ENCODE results near the gene PLXNA2.

PLXNA2 gene

DNA sequence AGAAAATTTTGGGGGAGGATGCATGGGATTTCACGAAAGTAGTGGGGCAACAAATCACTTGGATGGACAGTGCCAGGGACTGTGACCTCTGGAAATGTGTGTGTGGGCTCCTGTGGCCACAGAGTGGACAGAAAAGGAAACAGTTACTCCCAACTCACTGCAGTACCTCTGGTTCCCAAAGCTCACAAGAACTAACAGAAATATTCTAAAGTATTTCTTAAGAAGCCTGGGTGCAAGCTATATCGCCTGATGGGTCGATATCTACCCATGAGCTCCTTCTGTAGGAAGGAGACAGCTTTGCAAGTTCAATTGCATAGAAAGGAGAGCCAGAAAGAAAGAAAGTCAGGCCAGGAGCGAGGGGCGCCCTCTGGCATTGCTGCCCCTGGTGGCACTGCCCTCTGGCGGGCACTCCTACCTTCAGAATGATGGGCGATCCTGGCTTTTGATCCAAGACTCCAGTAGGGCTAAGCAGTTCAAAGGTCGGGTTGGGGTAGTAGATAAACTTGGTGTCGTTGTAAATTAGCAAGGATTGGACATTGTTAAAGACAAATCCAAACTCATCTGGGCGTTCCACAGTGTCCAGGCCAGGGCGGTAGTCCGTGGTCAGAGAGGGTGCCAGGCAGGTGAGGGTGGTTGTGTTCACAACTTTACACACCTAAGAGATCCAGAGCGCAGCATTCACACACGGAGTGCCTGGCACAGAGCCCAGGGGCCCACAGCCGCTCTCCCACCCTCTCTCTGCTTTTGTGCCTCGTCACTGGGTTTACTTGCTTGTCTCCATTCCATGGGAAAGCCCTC, 198.5 kb downstream of the PLXNA2 start:
- no peak for DNase-seq (ENCODE audit: low read depth)

DNA sequence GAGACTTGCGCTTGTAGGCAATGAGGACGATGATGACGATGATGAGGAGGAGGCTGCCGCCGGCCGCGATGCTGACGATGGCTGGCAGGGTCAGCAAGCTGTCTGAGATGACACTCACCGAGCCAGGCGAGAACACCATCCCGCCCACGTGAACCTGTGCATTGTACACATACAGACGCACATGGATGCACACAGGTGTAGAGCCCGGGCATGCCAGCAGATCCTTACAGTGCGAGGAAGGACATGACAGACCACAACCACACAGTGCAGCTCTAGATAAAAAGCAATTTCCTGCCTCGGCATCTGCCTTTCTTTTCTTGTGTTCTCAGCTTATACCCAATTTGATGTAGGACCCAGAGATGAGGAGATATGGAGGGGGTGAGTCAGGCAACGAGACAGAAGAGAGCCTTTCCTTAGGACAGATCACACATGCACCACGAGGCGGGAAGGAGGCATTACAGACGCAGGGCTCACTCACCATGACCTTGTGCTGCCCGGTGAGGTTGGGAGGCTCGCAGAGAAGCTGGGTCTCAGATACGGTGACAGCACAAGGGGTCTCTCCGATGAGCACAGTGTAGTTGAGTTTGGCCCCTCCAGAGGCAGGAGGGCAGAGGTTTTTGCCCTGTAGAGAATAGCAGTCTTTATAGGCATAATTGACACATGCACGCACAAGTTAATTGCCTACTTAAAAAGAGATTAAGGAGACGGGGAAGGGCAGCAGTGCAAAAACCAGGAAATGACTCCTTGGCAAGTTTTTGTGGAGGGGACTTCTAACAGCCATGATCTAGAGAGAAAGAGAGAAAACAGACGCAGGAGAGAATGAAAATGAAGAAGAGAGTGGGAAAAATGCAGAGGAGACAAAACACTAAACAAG, 199.4 kb downstream of the PLXNA2 start:
- no peak for DNase-seq (ENCODE audit: low read depth)

DNA sequence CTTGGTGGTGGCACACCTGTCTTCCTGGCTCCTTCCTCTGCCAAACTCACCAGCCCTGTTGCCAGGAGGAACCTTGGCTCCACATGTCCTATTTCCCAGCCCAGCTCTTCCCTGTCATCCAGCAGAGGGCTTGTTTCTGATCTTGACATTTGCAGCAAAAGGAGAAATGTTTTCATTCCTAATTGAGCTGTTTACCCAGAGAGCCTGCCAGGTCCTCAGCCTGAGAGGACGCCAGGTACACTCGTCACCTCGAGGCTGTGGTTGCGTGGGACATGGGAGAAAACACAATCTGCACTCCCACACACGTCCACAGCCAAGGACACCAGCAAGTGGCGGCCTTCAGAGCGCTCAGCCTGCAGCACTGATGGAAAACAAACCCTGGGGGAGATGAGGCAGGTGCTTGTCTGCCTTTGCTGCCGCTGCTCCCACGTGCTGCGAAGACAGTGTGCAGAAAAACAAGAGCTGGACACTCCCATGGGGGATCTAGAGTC, 200.4 kb downstream of the PLXNA2 start:
- no peak for DNase-seq (ENCODE audit: low read depth)

DNA sequence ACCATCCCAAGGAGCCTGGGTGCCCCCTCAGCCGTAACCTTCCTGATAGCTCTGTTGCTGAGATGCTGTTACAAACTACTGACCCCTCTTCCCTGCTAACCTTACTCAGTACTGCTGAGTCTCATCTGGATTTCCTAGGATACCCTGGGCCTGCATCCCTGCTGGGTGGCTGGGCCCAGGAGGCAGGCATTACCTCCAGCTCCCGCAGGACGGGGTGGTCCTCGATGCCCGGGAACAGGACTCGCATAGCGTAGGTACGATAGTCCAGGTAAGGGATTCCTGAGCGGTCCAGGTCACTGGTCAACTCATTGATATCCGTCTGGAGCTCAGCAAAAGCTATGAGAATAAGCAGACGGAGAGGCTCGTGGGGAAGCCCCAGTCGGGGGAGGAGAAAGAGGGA, 201.3 kb downstream of the PLXNA2 start:
- no peak for DNase-seq (ENCODE audit: low read depth)

DNA sequence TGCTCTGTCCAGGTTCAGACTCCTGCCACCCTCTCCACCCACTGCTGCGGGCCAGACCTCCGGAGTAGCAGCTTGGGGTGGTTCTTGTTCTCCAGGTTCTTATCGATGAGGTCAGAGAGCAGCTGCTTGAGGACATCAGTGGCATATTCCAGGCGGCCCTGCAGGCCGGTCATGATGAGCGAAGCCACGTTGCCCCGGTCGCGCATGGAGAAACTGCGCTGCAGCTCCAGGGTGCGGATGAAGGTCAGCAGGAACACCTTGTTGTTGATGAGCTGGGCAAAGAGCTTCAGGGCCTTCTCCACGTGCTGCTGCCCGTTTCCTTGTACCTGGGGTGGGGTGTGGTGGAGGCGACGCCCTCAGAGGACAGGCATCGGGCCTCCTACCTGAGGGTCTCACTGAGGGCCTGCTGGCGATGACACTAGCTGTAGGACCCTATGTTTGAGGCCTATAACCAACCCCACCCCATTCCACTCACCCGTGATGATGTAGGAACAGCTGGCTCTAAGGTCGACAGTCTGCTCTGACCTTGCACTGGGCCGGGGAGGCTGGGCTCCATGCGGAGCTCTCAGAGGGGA, 202.1 kb downstream of the PLXNA2 start:
- no peak for DNase-seq (ENCODE audit: low read depth)

DNA sequence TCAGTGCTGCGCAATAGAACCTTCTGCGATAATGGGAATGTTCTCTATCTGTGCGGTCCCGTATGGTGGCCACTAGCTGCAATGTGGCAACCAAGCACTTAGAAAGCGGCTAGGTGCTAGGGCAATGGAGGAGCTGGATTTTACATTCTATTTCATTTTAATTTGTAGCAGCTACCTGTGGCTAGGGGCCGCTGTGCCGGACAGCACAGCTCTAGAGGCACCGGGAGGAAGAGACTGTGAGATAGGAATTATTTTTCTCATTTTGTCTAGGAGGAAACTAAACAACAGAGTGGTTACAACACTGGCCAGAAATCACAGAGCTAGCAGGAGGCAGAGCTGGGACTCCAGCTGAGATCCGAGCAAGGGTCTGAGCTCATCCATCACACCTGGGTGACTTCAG, 202.7 kb downstream of the PLXNA2 start:
- DNase-seq (ENCODE audit: low read depth), result no peak

DNA sequence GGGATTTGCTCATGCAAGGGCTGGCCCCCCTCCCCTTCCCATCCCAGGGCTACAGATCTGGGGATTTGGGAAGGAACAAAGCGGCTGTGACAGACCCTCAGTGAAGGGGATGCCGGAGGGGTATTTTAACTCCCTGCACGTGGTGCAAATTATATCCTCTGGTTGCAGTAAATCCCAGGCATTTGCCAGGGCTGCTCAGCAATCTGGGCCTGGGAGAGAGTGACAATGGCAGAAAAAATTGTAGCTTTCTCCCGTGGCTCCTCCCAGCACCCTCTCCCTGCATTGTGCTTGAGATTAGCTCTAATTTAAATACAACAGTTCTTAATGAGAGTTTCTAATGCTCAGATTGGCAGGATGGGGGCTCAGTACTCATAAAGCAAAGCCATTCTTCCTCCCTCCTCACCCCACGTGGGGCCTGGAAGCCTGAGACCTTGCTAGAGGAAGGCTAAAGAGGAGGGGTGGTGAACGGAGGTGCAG, 203.3 kb downstream of the PLXNA2 start:
- DNase-seq (ENCODE audit: low read depth), result no peak

DNA sequence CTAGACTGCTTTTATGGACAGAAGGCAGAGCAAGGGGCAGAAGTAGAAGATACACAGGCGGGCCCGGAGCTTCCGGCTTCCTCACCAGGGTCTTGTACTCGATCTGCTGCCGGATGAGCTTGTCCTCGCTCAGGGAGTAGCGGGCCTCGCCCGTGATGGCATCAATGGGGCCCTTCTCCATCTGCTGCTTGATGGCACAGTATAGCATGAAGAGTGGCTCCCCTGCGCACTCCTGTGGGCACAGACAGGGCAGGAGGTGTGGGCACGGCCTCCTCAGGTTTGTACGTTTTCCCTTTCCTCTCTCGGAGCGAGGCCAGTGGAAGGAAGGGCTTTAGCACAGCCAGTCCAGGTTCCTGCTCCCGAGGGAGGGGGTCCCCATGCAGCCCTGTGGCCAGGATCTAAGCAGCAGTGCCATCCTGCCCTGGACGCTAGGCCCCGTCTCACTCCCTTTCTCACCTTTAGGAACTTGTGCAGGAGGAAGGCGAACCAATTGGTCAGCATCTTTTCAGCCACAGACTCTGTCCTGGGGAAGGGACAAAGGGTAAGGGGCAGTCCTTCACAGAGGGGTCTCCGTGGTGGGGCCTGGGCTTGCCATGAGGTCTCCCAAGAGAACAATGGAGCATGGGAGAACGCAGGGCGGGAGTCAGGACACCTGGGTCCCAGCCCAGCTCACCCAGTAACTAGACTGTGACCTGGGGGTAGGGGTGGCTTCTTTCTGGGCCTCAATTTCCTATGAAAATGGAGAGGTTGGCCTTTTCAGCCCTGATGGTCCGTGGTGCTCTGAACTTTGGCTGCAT, 204.4 kb downstream of the PLXNA2 start:
- DNase-seq (ENCODE audit: low read depth), result no peak

DNA sequence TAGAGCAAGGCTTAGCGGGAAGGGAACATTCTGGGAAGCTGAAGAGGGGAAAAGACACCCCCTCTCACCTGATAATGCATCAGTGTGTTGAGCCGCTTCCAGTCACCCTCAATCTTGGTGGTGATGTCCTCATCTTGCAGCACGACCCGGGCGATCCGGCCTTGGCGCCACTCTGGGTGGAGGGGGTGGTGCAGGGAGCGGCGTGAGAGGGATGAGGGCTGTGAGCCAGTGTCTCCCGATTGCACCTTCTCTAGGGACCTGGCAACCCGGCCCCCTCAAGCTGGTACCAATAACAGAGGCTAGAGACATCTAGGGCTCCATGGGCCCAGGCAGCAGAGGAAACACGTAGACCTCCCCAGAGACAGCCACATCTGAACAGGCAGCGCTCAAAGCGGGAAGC, 205.9 kb downstream of the PLXNA2 start:
- no peak for DNase-seq (ENCODE audit: low read depth)

DNA sequence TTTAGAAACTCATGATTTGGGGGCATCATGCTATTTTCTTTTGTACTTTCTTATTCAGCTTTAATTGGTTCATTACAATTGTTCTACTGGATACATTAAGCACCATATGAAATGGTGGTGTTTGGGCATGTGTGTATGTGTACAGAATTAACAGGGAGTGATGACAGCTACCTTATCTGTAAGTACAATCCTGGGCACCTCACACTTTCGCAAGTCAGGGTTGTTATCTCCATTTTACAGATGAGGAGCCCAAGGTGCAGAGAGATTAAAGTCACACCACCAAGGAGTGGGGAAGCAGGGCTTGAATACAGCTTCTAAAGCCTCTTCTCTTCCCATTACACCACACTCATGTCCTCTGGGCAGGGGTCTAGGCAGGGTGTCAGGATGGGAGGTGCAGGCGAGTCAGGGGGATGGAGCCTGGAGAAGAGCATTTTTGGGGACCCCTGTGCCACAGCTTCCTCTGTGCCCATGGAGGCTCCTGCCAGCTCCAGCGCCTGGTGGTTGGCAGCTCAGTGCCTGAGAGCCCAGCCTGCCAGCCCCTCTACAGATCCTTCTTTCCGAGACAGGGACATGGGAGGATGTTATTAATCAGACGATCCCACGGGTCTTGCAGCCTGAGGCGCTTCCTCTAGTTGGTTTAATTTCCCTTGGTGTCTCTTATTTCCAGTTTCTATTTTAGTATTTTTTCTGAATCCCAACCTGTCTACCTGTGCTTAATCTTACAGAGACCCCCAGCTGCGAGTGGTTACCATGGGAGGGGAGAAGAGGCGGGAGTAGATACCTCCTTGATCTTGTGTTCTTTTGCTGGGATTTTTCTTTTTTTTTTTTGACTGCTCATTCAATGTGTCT, 207.0 kb downstream of the PLXNA2 start:
- DNase-seq (ENCODE audit: low read depth), result no peak

DNA sequence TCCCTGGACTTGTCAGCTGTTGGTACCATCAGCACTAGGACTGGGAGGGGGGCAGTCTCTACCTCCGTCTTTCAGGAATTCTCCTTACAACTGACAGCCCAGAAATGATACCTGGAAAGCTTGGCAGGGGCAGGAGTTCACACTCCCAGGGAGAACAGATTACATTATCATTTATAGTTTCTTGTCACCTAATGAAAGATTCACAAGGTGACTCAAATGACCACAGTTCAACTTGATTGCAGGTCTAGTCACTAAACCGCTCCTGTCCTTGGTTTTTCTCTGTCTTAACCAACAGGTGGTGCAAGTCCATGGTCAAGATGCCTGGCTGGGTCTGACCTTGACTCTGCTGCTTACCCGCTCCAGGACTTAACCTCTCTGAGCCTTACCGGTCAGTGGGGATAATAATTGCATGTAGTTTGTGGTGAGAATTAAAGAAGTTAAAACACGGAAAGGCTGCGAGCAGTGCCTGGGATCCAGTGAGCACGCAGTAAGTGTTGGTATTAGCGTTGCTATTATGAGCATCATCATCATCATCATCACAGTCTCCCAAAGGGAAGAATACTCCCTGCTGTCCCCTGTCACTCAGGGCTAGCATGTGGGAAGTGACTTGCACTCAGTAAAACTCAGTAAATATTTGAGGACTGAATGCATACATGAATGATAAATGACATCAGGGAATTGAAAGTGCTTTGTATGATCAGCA, 207.9 kb downstream of the PLXNA2 start:
- DNase-seq (ENCODE audit: low read depth), result no peak

DNA sequence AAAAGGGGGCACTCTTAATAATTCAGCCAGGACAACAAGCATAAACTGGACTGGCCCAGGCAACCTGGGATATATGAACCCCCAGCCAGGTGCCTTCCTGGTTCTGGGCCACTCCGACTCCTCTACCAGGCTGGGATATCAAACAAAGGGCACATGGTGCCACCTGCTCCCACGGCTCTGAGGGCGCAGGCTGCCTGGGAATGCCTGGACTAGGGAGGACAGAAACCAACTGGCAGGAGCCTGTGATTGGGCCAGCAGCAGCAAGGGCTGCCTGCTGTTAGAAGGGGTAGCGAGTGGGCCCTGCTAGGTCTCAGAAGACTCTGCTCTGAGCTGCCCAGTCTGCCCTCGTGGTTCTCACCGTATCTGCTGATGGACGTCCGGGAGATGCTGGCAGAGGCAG, 210.0 kb downstream of the PLXNA2 start:
- no peak for DNase-seq (ENCODE audit: low read depth)

DNA sequence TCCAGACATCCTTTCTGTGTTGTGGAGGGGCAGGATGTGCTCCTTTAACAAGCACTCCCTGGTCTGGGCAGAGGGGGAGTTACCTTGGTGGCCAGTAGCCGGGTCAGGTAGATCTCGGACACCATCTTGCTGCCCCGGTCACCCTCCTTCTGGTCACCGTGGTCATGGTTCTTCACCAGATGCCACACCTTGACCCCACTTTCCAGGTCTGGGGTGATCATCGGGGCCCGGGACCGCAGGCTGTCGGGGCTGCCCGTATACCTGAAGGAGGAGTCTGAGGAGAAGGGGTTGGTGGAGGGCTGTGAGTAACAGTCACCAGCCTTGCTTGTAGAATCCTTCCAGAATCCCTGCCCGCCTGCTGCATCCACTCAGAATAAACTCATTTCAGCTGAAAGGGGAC, 210.9 kb downstream of the PLXNA2 start:
- no peak for DNase-seq (ENCODE audit: low read depth)

DNA sequence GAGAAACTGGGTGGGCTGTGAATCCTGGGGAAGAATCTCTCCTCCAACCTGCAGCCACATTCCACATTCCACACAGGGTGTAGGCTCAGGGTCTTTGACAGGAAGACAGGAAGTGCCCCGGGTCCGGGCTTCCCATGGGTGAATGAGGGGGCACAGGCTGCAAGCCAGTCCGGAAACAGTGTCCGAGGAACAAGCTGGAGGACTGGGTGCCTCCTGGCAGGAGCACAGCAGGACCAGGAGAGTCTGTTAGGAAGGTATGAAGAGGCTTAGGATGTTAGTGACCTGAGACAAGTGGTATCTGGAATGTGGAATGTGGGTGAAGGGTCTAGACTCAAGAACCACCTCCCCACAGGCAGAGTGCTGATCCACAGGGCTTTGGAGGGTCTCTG, 212.3 kb downstream of the PLXNA2 start:
- DNase-seq (ENCODE audit: low read depth), result no peak

DNA sequence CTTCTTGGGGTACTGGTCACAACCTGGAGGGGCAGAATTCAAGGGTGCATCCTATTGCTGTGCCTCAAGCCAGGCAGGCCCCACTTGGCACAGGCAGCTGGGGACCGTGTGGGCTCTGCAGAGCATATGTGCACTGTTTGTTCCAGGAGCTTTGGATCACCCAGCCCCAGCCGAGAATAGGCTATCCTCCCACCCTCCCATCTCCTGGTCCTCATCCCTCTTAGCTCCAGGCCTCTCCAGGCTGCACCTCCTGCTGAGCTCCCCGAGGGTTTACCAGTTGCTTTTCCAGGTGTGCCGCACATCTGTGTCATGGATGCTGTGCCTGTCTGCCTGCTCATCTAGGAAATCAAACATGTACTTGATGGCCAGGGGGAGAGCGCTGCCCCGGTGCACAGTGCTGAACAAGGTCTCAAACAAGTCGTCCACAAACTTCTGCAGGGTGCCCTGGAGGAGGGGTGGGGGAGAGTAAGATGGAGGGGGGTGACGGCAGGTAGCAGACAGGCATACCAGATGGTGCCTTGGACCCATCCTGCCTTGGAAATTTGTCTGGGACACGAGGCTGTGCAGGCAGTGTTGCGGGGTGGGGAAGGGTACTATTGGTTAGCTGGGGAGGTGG, 212.8 kb downstream of the PLXNA2 start:
- DNase-seq (ENCODE audit: low read depth), result no peak

DNA sequence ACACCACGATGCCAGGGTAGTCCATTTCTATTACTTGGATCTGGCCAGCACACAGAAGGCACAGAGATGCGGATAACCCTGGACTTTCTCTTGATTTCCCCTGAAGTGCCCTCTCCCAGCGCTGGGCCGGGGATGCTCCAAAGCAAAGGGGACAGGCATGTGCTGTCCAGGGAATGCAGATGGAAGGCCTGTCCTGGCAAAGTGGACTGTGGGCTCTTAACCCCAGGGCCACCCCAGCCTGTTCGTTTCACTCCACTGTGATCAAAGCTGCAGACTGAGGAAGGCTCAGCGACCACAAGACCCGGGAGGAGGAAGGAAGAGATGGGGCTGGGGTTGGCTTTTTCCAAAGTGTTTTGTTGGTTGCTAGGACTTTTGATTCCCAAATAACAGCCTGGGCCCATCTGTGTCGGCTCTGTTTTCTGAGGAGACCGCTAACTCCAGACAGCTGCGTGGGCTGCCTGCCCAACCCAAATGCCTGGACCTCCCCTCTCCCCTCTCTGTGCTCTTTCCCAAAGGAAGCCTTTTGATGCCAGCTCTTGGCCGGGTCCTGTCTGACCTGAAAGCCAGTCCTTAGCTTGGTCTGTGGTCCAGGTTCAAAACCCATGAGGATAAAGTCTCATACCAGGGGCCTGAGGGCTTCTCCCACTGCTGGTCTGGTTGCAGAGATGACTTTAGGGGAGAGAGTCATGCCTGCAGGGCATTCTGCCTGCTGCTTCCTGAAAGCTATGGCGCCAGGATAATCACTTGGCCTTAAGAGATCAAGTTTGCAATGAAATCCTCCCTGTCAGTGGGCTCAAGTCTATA, 213.7 kb downstream of the PLXNA2 start:
- DNase-seq (ENCODE audit: low read depth), result no peak

DNA sequence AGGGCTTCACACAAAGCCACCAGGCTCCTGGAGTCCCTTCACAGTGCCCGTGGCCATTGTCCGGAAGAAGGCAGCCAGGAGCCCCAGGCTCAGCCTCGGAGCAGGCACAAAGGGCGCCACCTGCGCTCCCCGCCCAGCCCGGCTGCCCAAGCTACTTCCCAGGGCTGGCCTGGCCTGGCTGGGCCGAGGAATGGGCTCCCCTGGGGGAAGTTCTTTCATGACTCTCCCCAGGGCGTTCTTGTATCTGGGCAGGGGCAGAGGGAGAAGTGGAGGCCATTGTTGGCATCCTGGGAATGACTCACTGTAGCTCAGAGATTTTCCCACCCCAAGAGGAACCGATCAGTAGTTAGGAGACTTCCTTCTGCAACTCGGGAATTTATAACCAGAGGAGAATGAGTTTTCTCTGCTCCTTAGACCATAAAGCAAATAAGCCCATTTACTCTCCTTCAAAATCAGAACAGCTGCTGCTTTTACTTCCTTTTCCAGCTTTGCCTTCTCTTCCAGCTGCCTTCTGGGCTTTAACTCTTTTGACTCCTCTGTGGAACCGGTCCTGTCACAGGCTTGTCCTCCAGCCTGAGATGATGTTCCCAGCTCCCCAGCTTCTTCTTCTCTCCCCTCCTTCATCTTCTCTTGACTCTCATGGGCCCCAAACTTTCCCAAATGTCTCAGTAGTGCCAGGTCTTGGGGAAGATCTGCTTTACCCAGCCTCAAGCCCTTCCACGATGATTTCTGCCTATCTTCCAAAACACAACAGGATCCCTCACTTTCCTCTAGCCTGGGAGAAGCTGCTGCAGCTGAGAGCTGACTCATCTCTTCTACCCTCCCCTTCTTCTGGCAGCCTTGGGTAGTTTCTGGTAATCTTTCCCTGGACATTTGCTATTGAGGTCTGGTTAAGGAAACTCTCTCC, 214.6 kb downstream of the PLXNA2 start:
- no peak for DNase-seq (ENCODE audit: low read depth)

DNA sequence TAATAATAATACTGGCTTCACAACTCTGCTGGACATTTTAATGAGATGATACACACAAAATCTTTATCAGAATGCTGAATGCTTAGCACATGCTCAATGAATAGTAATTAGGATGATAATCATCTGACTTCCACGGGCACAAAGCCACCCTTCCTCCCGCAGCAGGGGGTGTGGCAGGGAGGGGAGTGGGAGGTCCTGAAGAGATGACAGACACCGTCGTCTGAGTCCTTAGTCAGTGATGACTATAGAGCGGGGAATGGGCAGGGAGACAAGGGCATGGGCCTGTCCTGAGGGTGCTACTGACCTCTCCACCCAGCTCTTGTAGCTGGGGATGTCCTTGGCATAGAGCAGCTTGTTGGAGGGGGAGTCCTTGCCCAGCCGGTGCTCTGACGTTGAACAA, 215.7 kb downstream of the PLXNA2 start:
- DNase-seq (ENCODE audit: low read depth), result no peak

All from T-helper 22 cell (primary cell).